ENCODE data around the gene AFAP1. TPM values are rescaled to one million over a fixed set of nuclear protein-coding genes. Genes with fewer than 3 reads are reported as not detected.
"Not testable (repeated sequence)": the region's sequence is repeated elsewhere in the genome, so short reads cannot be mapped to it uniquely, and the experiment has no call there.

AFAP1 gene
- total and polyA plus RNA-seq, 2 donors (not counting 3 experiments of a cell fraction or from before 2014, with no cell fraction given), result 32.3 to 103 TPM

- H3K4me2 ChIP-seq (ENCODE audit: insufficient read depth, low read length); H3K27me3 ChIP-seq (ENCODE audit: control insufficient read depth in 2 of 2, insufficient read depth in 2 of 2, low read length in 2 of 2); H4K20me1 ChIP-seq (replicated peaks; ENCODE audit: control insufficient read depth, extremely low read depth, insufficient read depth, low read length); H3K9me3 ChIP-seq (replicated peaks; ENCODE audit: control insufficient read depth, insufficient read depth, low read length); dilution Hi-C loops (cut with MboI; ENCODE audit: extremely low pct_ligation_motif_present, low sequenced_read_pairs); H3K9me1 ChIP-seq (replicated peaks; ENCODE audit: control insufficient read depth, extremely low read depth, insufficient read depth, low read length); H3K4me3 ChIP-seq (replicated peaks in 1 of 3; ENCODE audit: insufficient read depth in 1 of 3, low read depth in 1 of 3, low read length in 3 of 3); DNase-seq (ENCODE audit: low read depth, low spot score); H3K36me3 ChIP-seq (ENCODE audit: control insufficient read depth in 2 of 2, extremely low read depth in 1 of 2, insufficient read depth in 2 of 2, low read length in 2 of 2); H3K9ac ChIP-seq (replicated peaks; ENCODE audit: extremely low read depth, insufficient read depth, low read length); FAIRE-seq; BruUV-seq (replicated peaks); H2AFZ ChIP-seq (ENCODE audit: low read depth, low read length): not testable (repeated sequence)
- peaks cover 100% of the 10 kb centered on the region for H3K79me2 ChIP-seq (ENCODE audit: control insufficient read depth, insufficient read depth, low read length)
- H3K27ac ChIP-seq (ENCODE audit: insufficient read depth, low read depth, low read length), result peak overlapping the region; percentile 73
- TF ChIP-seq FOS (IDR thresholded peaks at IDR 0.05; ENCODE audit: borderline replicate concordance, insufficient read depth, low read length), result peak; percentile 64
- TF ChIP-seq GATA2 (IDR thresholded peaks at IDR 0.05; ENCODE audit: insufficient read depth, insufficient read length, low read depth, low read length), result peak; percentile 23
- intact Hi-C loops (cut with micrococcal nuclease), result loop anchor here (5.0 kb wide), 1 partner anchor 274 kb away; no protein-coding TSS in a partner anchor
- ChIA-PET POLR2A (interaction anchor here (1.5 kb wide), 1 partner anchor 21 kb away, joined by 3 read pairs; the partner anchor contains the start of gene AFAP1), CTCF (interaction anchor here (1.4 to 1.5 kb wide), 2 partner anchors 12 to 14 kb away, joined by 3 read pairs; no protein-coding TSS in a partner anchor)
- peaks cover 25% of the 10 kb centered on the region for H3K4me1 ChIP-seq (ENCODE audit: control insufficient read depth, extremely low read depth, insufficient read depth, low read length)
Measured at GRCh38 chr4:7918187-7918586, 21.5 kb downstream of the AFAP1 start.

- Histone ChIP-seq H3K9me3 (replicated peaks; ENCODE audit: control insufficient read depth, insufficient read depth, low read length) (no peaks in the 10 kb centered on the region), H3K27me3 (ENCODE audit: control insufficient read depth in 2 of 2, insufficient read depth in 2 of 2, low read length in 2 of 2) (no peaks in the 10 kb centered on the region), H3K4me1 (ENCODE audit: control insufficient read depth, extremely low read depth, insufficient read depth, low read length) (peaks cover 29% of the 10 kb centered on the region), H3K9ac (replicated peaks; ENCODE audit: extremely low read depth, insufficient read depth, low read length) (no peak overlapping the region), H3K9me1 (replicated peaks; ENCODE audit: control insufficient read depth, extremely low read depth, insufficient read depth, low read length) (no peaks in the 10 kb centered on the region), H3K27ac (ENCODE audit: insufficient read depth, low read depth, low read length) (peak overlapping the region; percentile 73), H3K4me2 (ENCODE audit: insufficient read depth, low read length) (no peak overlapping the region), H2AFZ (ENCODE audit: low read depth, low read length) (no peak overlapping the region), H3K4me3 (replicated peaks in 1 of 3; ENCODE audit: insufficient read depth in 1 of 3, low read depth in 1 of 3, low read length in 3 of 3) (no peak overlapping the region), H4K20me1 (replicated peaks; ENCODE audit: control insufficient read depth, extremely low read depth, insufficient read depth, low read length) (peaks cover 4% of the 10 kb centered on the region), H3K36me3 (ENCODE audit: control insufficient read depth in 2 of 2, extremely low read depth in 1 of 2, insufficient read depth in 2 of 2, low read length in 2 of 2) (no peaks in the 10 kb centered on the region), H3K79me2 (ENCODE audit: control insufficient read depth, insufficient read depth, low read length) (peaks cover 100% of the 10 kb centered on the region)
- DNase-seq (ENCODE audit: low read depth, low spot score) (no peak), FAIRE-seq (no peak)
- ChIA-PET CTCF (interaction anchor here (0.7 to 2.8 kb wide), 4 partner anchors 9 to 13 kb away, joined by 3 to 6 read pairs (median 3); no protein-coding TSS in a partner anchor), POLR2A (interaction anchor here (1.5 kb wide), 1 partner anchor 22 kb away, joined by 3 read pairs; the partner anchor contains the start of gene AFAP1)
- intact Hi-C loops (cut with micrococcal nuclease), result loop anchor here (5.0 kb wide), 1 partner anchor 275 kb away; no protein-coding TSS in a partner anchor
- dilution Hi-C loops (cut with MboI; ENCODE audit: extremely low pct_ligation_motif_present, low sequenced_read_pairs), result no loop called here
- peak in 1 of 2 donors; percentile 8 for TF ChIP-seq CTCF (IDR thresholded peaks at IDR 0.05; ENCODE audit: extremely low read depth in 1 of 2, insufficient read depth in 1 of 2, low read depth in 1 of 2, low read length in 2 of 2)
- no peak for TF ChIP-seq EZH2 (IDR thresholded peaks at IDR 0.05; ENCODE audit: borderline replicate concordance, low read depth, low read length, severe bottlenecking)
- BruUV-seq (replicated peaks), result no TSS peak
Measured at GRCh38 chr4:7917669-7918068, 22.0 kb downstream of the AFAP1 start.
